T-helper 1 cell treated with Interleukin-12 subunit alpha and Interleukin-12 subunit beta and Interleukin-4 antibody, amounts not matched to agents 30 μg/mL and 1 μg/mL, for 36 hours (primary cell): ENCODE data around the gene DENND4C.
"Not testable (repeated sequence)": the region's sequence is repeated elsewhere in the genome, so short reads cannot be mapped to it uniquely, and the experiment has no call there.

Source experiments
- H3K27ac Mint-ChIP-seq: one replicate; pipeline ENCODE4 v1.8.0; 2021; ENCODE audit warnings: mild to moderate bottlenecking, mixed read lengths
- H3K27me3 Mint-ChIP-seq: one replicate; pipeline ENCODE4 v1.8.0; 2021; ENCODE audit warnings: low read depth, mixed read lengths
- H3K36me3 Mint-ChIP-seq: one replicate; pipeline ENCODE4 v1.8.0; 2021; ENCODE audit warnings: low read depth, mixed read lengths
- H3K4me1 Mint-ChIP-seq: one replicate; pipeline ENCODE4 v1.8.0; 2021; ENCODE audit warnings: low read depth, mixed read lengths
- H3K4me3 Mint-ChIP-seq: one replicate; pipeline ENCODE4 v1.8.0; 2021; ENCODE audit warnings: mild to moderate bottlenecking, moderate library complexity, mixed read lengths
- H3K9me3 Mint-ChIP-seq: one replicate; pipeline ENCODE4 v1.8.0; 2021; ENCODE audit warnings: mixed read lengths

The DENND4C gene

DNA sequence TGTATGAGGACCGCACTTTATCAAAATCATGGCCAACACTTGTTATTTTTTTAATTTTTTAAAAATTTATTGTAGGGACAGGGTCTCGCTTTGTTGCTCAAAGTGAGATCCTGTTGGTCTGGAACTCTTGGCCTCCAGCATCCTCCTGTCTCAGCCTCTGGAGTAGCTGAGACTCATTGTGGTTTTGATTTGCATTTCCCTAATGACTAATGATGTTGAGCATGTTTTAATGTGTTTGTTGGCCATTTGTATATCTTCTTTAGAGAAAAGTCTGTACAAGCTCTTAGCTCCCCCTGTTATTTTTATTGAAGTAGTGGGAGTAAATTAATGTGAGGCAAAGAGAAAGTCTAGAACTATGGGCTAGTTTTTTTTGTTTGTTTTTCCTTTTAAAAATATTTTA, 151.2 kb downstream of the DENND4C start:
- H3K4me3 Mint-ChIP-seq = peak overlapping the region; percentile 2
- H3K9me3 Mint-ChIP-seq = no peaks in the 10 kb centered on the region
- no peak overlapping the region for H3K27ac Mint-ChIP-seq
- H3K4me1 Mint-ChIP-seq = peaks cover 36% of the 10 kb centered on the region
- peaks cover 5% of the 10 kb centered on the region for H3K27me3 Mint-ChIP-seq
- peaks cover 41% of the 10 kb centered on the region for H3K36me3 Mint-ChIP-seq

DNA sequence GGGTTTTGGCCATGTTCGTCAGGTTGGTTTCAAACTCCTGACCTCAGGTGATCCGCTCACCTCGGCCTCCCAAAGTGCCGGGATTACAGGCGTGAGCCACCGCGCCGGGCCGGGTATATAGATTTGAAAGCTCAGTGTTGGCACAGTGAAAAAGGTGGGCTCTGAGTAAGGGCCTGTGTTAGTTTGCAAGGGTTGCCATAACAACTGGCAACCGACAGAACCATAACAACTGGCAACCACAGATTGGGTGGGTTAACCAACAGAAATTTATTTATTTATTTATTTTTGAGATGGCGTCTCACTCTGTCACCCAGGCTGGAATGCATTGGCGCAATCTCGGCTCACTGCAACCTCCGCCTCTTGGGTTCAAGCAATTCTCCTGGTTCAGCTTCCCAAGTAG, 154.7 kb downstream of the DENND4C start:
- not testable (repeated sequence) for H3K27ac Mint-ChIP-seq, H3K4me3 Mint-ChIP-seq, H3K36me3 Mint-ChIP-seq, H3K4me1 Mint-ChIP-seq, H3K9me3 Mint-ChIP-seq
- H3K27me3 Mint-ChIP-seq = peaks cover 15% of the 10 kb centered on the region

DNA sequence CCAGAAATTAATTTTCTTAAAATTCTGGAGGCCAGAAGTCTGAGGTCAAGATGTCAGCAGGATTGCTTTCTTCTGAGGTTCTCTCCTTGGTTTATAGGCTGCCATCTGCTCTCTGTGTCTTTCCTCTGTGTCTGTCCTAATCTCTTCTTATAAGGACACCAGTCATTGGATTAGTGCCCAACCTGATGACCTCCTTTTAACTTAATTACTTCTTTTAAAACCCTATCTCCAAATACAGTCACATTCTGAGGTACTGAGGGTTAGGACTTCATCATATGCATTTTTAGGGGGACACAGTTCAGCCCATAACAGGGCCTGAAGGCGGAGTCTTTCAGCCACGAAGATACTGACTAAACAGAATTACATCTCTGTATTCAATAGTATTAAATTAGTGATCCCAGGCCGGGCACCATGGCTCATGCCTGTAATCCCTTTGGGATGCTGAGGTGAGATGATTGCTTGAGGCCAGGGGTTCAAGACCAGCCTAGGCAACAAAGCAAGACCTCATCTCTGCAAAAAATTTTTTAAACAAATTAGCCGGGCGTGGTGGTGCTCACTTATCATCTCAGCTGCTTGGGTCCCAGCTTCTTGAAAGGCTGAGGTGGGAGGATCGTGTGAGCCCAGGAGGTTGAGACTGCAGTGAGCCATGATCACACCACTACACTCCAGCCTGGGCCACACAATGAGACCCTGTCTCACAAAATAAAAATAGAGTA, 155.5 kb downstream of the DENND4C start:
- peaks cover 23% of the 10 kb centered on the region for H3K27me3 Mint-ChIP-seq
- H3K27ac Mint-ChIP-seq = no peak overlapping the region
- H3K4me3 Mint-ChIP-seq = no peak overlapping the region
- H3K9me3 Mint-ChIP-seq = peaks cover 4% of the 10 kb centered on the region
- H3K36me3 Mint-ChIP-seq = peaks cover 3% of the 10 kb centered on the region
- H3K4me1 Mint-ChIP-seq = peaks cover 8% of the 10 kb centered on the region

DNA sequence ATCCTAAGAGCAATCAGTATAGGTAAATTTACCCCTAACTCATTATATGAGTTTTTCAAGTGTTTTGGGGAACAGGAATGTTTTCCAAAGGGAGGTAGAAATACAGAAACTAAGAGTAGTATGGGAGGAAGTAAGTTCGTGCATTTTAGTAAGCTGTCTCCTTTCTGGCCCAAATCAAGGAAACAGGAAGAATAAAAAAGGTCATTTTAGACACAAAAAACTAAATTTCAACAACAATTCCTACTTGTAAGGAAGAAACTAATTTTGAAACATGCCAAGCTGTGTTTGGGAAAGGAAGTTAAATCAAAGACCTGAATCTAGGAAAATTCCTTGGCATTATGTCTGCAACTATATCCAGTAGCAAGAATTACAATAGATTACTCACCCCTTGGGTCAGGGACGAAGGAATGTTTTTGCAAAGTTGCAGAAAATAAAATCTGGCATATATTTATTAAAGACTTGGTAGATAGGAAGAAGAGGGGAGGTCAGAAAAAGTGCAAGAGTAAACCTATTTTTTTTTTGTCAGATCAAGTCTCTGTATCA, 156.1 kb downstream of the DENND4C start:
- Mint-ChIP-seq H3K9me3 (peaks cover 4% of the 10 kb centered on the region), H3K27me3 (peaks cover 25% of the 10 kb centered on the region), H3K4me1 (peaks cover 3% of the 10 kb centered on the region), H3K4me3 (no peak overlapping the region), H3K27ac (no peak overlapping the region), H3K36me3 (no peaks in the 10 kb centered on the region)

DNA sequence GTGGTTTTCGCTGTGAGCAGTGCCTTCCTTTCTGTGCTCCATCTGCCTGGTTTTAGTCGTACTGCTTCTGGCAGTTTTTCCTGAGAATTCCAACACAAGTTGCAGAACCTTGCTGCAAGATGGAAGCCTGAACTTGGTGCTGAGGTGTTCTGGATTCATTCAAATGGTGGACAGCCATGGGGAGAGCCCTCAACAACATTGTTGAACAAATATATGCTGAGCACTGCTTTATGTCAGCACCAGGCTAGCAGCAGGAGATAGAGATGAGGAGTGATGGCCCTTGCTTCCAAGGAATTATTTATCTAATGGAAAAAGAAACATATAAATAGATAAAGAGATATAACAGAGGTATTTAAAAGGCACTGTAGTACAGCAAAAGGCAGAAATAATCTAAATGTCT, 156.8 kb downstream of the DENND4C start:
- Mint-ChIP-seq H3K27me3 (peaks cover 25% of the 10 kb centered on the region), H3K36me3 (no peaks in the 10 kb centered on the region), H3K4me1 (peaks cover 2% of the 10 kb centered on the region), H3K9me3 (peaks cover 4% of the 10 kb centered on the region), H3K27ac (no peak overlapping the region), H3K4me3 (no peak overlapping the region)

DNA sequence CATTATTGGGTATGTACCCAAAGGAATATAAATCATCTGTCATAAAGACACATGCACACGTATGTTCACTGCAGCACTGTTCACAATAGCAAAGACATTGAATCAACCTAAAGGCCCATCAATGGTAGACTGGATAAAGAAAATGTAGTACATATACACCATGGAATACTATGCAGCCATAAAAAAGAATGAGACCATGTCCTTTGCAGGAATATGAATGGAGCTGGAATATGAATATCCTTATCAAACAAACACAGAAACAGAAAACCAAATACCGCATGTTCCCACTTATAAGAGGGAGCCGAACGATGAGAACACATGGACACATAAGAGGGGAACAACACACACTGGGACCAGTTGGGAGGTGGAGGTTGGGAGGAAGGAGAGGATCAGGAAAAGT, 159.0 kb downstream of the DENND4C start:
- H3K27me3 Mint-ChIP-seq = peaks cover 25% of the 10 kb centered on the region
- H3K27ac Mint-ChIP-seq, H3K4me3 Mint-ChIP-seq, H3K4me1 Mint-ChIP-seq, H3K36me3 Mint-ChIP-seq, H3K9me3 Mint-ChIP-seq: not testable (repeated sequence)

DNA sequence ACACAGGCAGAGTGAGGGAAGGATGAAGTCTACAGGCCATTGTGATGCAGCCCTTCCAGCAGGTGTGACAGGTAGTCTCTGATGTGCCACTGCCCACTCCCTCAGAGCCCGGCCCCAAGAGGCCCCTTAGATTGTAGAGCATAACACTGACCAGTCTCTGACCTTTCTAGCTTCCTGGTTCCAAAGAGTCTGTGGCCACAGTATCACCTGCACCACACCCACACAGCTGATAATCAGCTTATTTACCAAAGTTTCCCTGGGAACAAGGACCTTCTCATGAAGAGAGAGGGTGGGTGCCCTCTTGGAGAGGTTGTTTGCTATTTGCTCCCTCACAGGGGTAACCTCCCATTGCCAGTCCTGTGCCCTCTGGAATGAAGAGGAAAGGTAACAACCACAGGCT, 167.4 kb downstream of the DENND4C start:
- Mint-ChIP-seq H3K36me3 (no peaks in the 10 kb centered on the region), H3K27ac (no peak overlapping the region), H3K4me3 (no peak overlapping the region), H3K9me3 (no peaks in the 10 kb centered on the region), H3K4me1 (no peaks in the 10 kb centered on the region), H3K27me3 (peaks cover 11% of the 10 kb centered on the region)

DNA sequence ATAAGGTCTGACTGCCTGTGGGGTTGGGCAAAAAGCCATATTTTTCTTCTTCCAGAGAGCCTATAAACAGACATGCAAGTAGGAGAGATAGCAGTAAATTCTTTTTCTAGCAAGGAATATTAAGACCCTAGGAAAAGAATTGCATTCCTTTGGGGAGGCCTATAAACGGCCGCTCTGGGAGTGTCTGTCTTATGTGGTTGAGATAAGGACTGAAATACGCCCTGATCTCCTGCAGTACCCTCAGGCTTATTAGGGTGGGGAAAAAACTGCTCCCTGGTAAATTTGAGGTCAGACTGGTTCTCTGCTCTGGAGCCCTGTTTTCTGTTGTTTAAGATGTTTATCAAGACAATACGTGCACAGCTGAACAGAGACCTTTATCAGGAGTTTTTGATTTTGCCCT, 172.7 kb downstream of the DENND4C start:
- not testable (repeated sequence) for H3K4me3 Mint-ChIP-seq, H3K9me3 Mint-ChIP-seq, H3K36me3 Mint-ChIP-seq, H3K4me1 Mint-ChIP-seq, H3K27ac Mint-ChIP-seq
- H3K27me3 Mint-ChIP-seq = peaks cover 12% of the 10 kb centered on the region

DNA sequence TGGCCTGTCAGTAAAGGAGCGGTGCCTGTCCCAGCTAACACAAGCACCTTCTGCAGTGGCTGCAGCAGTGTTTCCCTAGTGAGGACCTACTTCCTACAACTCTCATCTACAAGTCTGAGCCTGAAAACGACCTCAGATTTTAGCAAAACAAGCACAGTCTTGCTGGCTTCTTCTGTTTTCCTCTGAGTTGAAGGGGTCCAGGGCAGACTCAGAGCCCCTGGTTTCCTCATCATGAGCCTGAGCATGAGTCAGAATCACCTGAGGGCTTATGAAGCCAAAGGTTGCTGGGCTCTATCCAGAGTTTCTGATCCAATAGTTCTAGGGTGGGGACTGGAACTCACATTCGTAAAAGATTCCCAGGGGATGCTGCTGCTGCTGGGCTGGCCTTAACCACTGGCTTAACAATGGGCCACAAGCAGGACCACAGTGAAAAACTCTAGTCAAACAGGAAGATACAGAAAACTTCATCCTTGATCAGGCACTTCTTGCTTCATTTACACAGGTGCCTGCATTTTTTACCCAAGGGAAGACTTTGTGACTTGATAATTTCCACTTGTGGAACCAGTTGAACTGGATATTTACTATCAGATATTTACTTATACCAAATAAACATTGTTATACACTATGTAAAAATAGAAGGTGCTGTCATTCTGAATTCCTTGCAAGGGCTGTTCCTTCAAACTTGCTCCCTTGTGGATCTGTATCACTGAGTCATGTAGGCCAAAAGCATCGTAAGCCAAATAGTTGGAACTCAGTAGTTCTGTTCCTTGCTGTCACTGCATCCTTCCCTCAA, 174.0 kb downstream of the DENND4C start:
- H3K9me3 Mint-ChIP-seq = peaks cover 5% of the 10 kb centered on the region
- H3K27ac Mint-ChIP-seq = no peak overlapping the region
- no peaks in the 10 kb centered on the region for H3K36me3 Mint-ChIP-seq
- no peak overlapping the region for H3K4me3 Mint-ChIP-seq
- H3K4me1 Mint-ChIP-seq = peaks cover 3% of the 10 kb centered on the region
- H3K27me3 Mint-ChIP-seq = peaks cover 12% of the 10 kb centered on the region

DNA sequence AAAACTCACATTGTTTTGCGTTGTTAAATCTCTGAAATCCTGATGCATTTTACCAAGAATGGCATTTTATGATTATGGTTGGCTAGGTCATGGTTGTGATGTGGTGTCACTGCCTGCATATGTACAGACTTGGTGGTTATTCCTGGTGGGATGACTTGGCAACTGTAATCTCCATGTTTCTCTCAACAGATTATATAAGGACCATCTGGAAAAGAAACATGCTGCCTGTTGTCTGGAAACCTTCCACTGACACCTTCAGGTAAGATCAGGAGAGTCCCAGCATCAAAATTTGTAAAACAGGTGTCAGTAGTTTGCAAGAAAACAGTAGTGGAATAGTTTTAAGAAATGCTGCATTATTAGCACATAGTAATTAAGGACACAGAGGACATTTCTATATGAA, 175.3 kb downstream of the DENND4C start:
- Mint-ChIP-seq H3K36me3 (no peaks in the 10 kb centered on the region), H3K4me1 (peaks cover 10% of the 10 kb centered on the region), H3K27me3 (peaks cover 10% of the 10 kb centered on the region), H3K27ac (no peak overlapping the region), H3K9me3 (peaks cover 5% of the 10 kb centered on the region), H3K4me3 (no peak overlapping the region)

DNA sequence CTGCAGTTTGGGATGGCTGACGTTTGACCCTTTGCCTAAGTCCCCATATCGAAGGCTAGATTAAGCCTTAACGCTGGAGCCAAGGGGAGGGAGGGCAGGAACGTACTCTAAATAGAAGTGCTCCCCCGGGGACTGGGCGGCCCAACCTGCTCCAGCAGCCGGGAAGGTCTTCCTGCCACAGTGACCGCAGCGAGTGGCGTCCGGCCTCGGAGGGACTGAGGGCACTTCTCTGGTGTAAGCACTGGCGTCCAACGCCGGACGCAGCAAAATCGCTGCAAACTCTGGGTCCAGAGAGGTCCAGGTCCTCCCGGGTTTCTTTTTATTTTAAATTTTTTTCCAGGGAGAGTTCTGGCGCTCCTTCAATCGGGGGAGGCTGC, 177.8 kb downstream of the DENND4C start:
- H3K36me3 Mint-ChIP-seq = no peaks in the 10 kb centered on the region
- H3K27ac Mint-ChIP-seq = no peak overlapping the region
- H3K4me3 Mint-ChIP-seq = peak overlapping the region; percentile 97
- H3K27me3 Mint-ChIP-seq = peaks cover 10% of the 10 kb centered on the region
- H3K9me3 Mint-ChIP-seq = peaks cover 5% of the 10 kb centered on the region
- H3K4me1 Mint-ChIP-seq = peaks cover 12% of the 10 kb centered on the region

DNA sequence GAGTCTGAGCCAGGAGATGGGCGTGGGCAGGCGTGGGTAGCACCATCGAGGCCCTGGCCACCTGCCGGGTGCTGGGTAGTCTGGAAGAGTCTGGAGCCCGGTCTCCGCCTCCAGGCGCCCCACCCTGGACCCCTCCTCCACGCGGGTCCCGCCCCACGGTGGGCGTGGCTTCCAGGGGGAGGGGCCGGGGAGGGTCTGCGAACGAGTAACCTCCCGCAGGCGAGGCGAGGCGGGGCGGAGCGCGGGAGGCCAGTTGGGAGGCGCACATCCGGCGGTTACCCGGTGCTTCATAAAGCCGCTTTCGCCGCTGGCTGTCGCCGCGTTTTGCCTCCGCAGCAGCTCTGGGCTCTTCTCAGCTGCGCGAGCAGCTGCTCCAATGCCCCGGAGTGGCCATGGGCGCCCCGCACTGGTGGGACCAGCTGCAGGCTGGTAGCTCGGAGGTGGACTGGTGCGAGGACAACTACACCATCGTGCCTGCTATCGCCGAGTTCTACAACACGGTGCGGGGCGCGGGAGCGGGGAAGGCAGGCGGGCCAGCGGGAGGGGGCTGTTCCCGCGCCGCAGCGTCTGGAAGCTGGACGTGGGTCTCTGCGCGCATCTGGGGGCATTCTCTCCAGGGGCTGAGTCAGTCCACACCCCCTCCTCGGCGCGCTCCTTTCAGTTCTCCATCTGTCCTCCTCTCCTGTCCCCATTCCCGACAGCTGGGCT, 178.4 kb downstream of the DENND4C start, which contains the start of gene ACER2:
Gene ACER2, plus strand, starts transcription at position 317 of the 708 bp plus-strand sequence. Its CDS starts 76 bp downstream, at position 393.
- H3K4me3 Mint-ChIP-seq = peak within 1 kb of the TSS; percentile 97
- H3K36me3 Mint-ChIP-seq = no peaks in the 10 kb centered on the region
- peak within 1 kb of the TSS; percentile 80 for H3K27ac Mint-ChIP-seq
- H3K9me3 Mint-ChIP-seq = peaks cover under 1% of the 10 kb centered on the region
- peaks cover 12% of the 10 kb centered on the region for H3K4me1 Mint-ChIP-seq
- H3K27me3 Mint-ChIP-seq = peaks cover 10% of the 10 kb centered on the region

DNA sequence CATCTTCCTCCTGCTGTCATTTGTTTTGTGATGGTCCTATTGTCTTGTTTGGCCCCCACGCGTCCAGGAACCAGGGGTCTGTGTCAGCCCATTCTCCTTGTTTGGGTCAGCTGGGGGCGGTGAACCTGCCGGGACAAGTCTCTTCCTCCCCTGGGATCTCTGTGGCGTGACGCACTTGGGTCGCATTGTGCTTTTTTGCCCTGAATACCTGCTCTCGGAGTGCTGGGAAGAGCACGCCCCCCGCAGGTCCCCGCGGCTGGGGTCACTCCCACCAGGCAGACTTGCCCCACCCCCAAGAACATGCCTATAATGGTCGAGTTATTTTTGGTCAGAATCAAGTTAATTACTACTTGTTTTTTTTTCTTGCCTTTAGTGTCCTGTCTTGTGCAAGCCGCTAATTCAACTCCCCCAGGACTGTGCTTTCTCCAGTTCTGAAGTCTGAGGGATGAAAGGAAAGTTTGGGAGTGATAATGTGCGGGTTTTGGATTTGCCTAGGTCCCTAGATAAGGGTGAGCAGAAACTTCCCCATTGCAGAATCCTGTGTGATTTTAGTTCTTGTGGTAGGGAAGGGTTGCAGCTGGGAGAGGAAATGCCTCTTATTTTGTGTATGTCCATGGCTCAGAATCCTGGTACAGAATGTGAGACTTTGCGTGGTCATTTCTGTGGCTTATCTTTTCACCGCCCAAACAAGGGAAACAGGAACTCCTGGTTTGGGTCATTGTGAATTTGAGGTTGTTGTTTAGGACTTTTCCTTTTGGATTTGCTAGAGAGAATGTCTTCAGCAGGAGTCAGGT, 179.1 kb downstream of the DENND4C start:
- Mint-ChIP-seq H3K4me3 (peak overlapping the region; percentile 97), H3K27ac (peak overlapping the region; percentile 80), H3K36me3 (no peaks in the 10 kb centered on the region), H3K9me3 (no peaks in the 10 kb centered on the region), H3K27me3 (peaks cover 10% of the 10 kb centered on the region), H3K4me1 (peaks cover 12% of the 10 kb centered on the region)

DNA sequence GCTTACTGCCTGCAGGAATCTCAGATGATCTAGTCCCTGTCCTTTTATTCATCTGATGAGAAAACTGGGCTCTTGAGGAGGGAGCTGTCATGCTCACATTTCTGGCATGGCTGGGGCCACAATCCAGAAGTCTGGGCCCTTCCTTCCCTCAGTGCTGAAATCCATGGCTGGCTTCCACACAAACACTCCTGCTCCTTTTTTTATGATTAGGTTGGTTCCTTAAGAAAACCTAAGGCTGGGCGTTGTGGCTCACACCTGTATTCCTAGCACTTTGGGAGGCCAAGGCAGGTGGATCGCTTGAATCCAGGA, 179.7 kb downstream of the DENND4C start:
- Mint-ChIP-seq H3K36me3 (no peaks in the 10 kb centered on the region), H3K4me3 (peak overlapping the region; percentile 97), H3K27ac (no peak overlapping the region), H3K9me3 (no peaks in the 10 kb centered on the region), H3K4me1 (peaks cover 12% of the 10 kb centered on the region), H3K27me3 (peaks cover 10% of the 10 kb centered on the region)
